Lung (tissue), 12 donors: Measurements from ENCODE around the gene BLOC1S1. TPM values are rescaled to one million over a fixed set of nuclear protein-coding genes. Genes with fewer than 3 reads are reported as not detected.
A peak's percentile ranks its signal among the peaks of the same experiment; 100 is the strongest.

Source experiments
- ATAC-seq: fragments of 200-7000 bp; cut with Tn5 transposase; one replicate; pipeline ENCODE4 v1.9.1; 2020; ENCODE audit warnings: moderate number of reproducible peaks; ENCODE audit not compliant: insufficient read depth, low FRiP score
- DNase-seq, 3 donors: peaks; one replicate each; pipeline ENCODE4 v3.0.0-alpha.2; 2013 to 2017
- H3K27ac ChIP-seq, 2 donors: one replicate each; pipeline ENCODE4 v1.5.1; 2013; ENCODE audit warnings: mild to moderate bottlenecking in 2 of 2, moderate library complexity in 2 of 2, control low read depth in 1 of 2, inconsistent platforms in 1 of 2, low read depth in 1 of 2, low read length in 1 of 2
- H3K27me3 ChIP-seq, 3 donors: one replicate each; pipeline ENCODE4 v1.5.1; 2013; ENCODE audit warnings: low read length in 2 of 3; ENCODE audit not compliant: control insufficient read depth in 3 of 3, insufficient read depth in 3 of 3
- H3K36me3 ChIP-seq, 4 donors: one replicate each; pipeline ENCODE4 v1.5.1; 2013; ENCODE audit warnings: low read length in 4 of 4, mild to moderate bottlenecking in 1 of 4, moderate library complexity in 1 of 4; ENCODE audit not compliant: control insufficient read depth in 4 of 4, insufficient read depth in 4 of 4
- H3K4me1 ChIP-seq, 5 donors: one replicate each; pipeline ENCODE4 v1.5.1; 2013; ENCODE audit warnings: low read length in 5 of 5, mild to moderate bottlenecking in 2 of 5, moderate library complexity in 1 of 5; ENCODE audit not compliant: control insufficient read depth in 5 of 5, insufficient read depth in 5 of 5
- H3K4me3 ChIP-seq: one replicate; pipeline ENCODE4 v1.5.1; 2013; ENCODE audit warnings: mild to moderate bottlenecking, control low read depth, moderate library complexity
- H3K9ac ChIP-seq, 2 donors: one replicate each; pipeline ENCODE4 v1.5.1; 2013; ENCODE audit warnings: low read length in 2 of 2, control low read depth in 1 of 2; ENCODE audit not compliant: insufficient read depth in 1 of 2
- H3K9me3 ChIP-seq, 4 donors: one replicate each; pipeline ENCODE4 v1.5.1; 2013; ENCODE audit warnings: low read length in 3 of 4, mild to moderate bottlenecking in 1 of 4, moderate library complexity in 1 of 4; ENCODE audit not compliant: control insufficient read depth in 4 of 4, insufficient read depth in 3 of 4
- CTCF ChIP-seq: IDR thresholded peaks from 2 replicates; pipeline ENCODE4 v1.5.1; 2012; ENCODE audit warnings: mild to moderate bottlenecking; ENCODE audit errors: control extremely low read depth, extremely low read depth
- WGBS, 2 donors: extraction: QIAGEN DNeasy Blood & Tissue Kit; methylation state at CpG; one replicate each; pipeline ENCODE4 v1.1.7; 2013; 5-methylcytosine and 5-hydroxymethylcytosine counted together
- polyA plus RNA-seq, 2 donors: library from polyadenylated mRNA; stranded (reverse); fragments of 200-250 nt; gene quantifications; one replicate each; pipeline ENCODE4 v1.2.1, GENCODE V29; 2013
- total RNA-seq, 2 donors: library from RNA; depleted of rRNA in 1 of 2; stranded (reverse); fragments of >200 nt in 1 of 2; gene quantifications; one replicate each; pipeline ENCODE4 v1.2.1, GENCODE V29; 2014 to 2021
- donor health status: control.
- donor health status: control.
- donor health status: Bipolar disorder and iron deficiency.
- donor health status: healthy.
- donor health status: DM: yes; HTN: yes; CAD: no.

The BLOC1S1 gene
- total and polyA plus RNA-seq, 4 donors, result 53.9 to 374 (median 242) TPM

GRCh38 chr12:55738123-55739024 lies 22.5 kb downstream of the BLOC1S1 start:
- Histone ChIP-seq H3K36me3 (no peaks in the 10 kb centered on the region), H3K27ac (peak overlapping the region; percentile 23 to 37), H3K4me3 (peak overlapping the region; percentile 24), H3K9me3 (no peaks in the 10 kb centered on the region), H3K4me1 (peaks cover 0 to 31% (median 11%) of the 10 kb centered on the region in 5 donors), H3K27me3 (no peaks in the 10 kb centered on the region), H3K9ac (peak overlapping the region; percentile 59 to 91)
- peak; percentile 94 to 97 (median 96) for DNase-seq
- WGBS, 2 donors, result 1 to 4% methylated on average over 14 of the region's 14 CpGs
- TF ChIP-seq CTCF, result peak; percentile 96
- ATAC-seq, result peak; percentile 72

- DNase-seq (no peak), ATAC-seq (no peak)
- no peaks in the 10 kb centered on the region for H3K9me3 ChIP-seq
- H3K36me3 ChIP-seq, result no peaks in the 10 kb centered on the region
- H3K27ac ChIP-seq, result no peak overlapping the region
- no peak overlapping the region for H3K4me3 ChIP-seq
- TF ChIP-seq CTCF, result no peak
- peaks cover 0 to 32% (median 11%) of the 10 kb centered on the region in 5 donors for H3K4me1 ChIP-seq
- H3K9ac ChIP-seq, result no peak overlapping the region
- 78 to 83% methylated on average over 2 of the region's 2 CpGs for WGBS, 2 donors
- H3K27me3 ChIP-seq, result no peaks in the 10 kb centered on the region
Measured at GRCh38 chr12:55739025-55739378, 23.2 kb downstream of the BLOC1S1 start.

- H3K9ac ChIP-seq, result peak overlapping the region; percentile 43 to 84
- H3K27ac ChIP-seq, result no peak overlapping the region
- no peak overlapping the region for H3K4me3 ChIP-seq
- WGBS, 2 donors, result 18 to 23% methylated on average over 3 of the region's 3 CpGs
- H3K9me3 ChIP-seq, result no peaks in the 10 kb centered on the region
- no peak for TF ChIP-seq CTCF
- ATAC-seq (no peak), DNase-seq (peak; percentile 61 to 81 (median 77))
- H3K4me1 ChIP-seq, result peaks cover 2 to 46% (median 13%) of the 10 kb centered on the region in 5 donors
- H3K36me3 ChIP-seq, result no peaks in the 10 kb centered on the region
- H3K27me3 ChIP-seq, result no peaks in the 10 kb centered on the region
Measured at GRCh38 chr12:55741931-55742680, 26.3 kb downstream of the BLOC1S1 start.
